ENCODE results near the gene RIGI. TPM values are rescaled to one million over a fixed set of nuclear protein-coding genes. Genes with fewer than 3 reads are reported as not detected.

Gene RIGI
- total RNA-seq, 3 donors from 2014 or later: 13.4 to 20.9 (median 14.2) TPM

DNA sequence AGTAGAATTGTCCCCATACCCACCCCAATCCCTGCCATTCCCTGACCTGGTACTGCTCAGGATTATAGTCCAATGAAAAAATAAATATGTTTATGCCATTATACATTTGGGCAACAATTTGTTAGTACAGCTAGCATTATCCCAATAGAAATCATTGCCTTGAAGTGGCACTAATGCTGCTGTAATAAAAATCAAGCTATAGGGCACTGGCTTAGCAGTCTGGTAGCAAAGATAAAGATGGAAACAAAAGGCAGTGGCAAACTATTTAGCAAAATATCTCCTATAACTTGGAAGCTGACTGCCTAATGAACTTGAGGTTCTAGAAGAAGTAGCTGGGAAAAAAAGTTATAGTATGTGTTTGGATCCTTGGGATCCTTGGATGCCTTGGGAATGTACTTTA lies 28.6 kb upstream of the RIGI start:
- no peaks in the 10 kb centered on the region for H3K36me3 ChIP-seq (ENCODE audit: low read depth)
- H3K4me1 ChIP-seq (ENCODE audit: low read depth): peaks cover 15% of the 10 kb centered on the region
- ATAC-seq: no peak
- DNase-seq: no peak
- TF ChIP-seq CTCF (IDR thresholded peaks at IDR 0.05): no peak
- no peak overlapping the region for H3K4me3 ChIP-seq
- intact Hi-C loops (cut with DNase I, micrococcal nuclease): no loop called here
- no peaks in the 10 kb centered on the region for H3K9me3 ChIP-seq

GRCh38 chr9:32554107-32554506 lies 28.1 kb upstream of the RIGI start:
- ATAC-seq (no peak), DNase-seq (no peak)
- Histone ChIP-seq H3K9me3 (no peaks in the 10 kb centered on the region), H3K4me1 (ENCODE audit: low read depth) (peaks cover 15% of the 10 kb centered on the region), H3K4me3 (no peak overlapping the region), H3K36me3 (ENCODE audit: low read depth) (no peaks in the 10 kb centered on the region)
- TF ChIP-seq CTCF (IDR thresholded peaks at IDR 0.05): no peak
- intact Hi-C loops (cut with DNase I, micrococcal nuclease): no loop called here

- H3K9me3 ChIP-seq: no peaks in the 10 kb centered on the region
- ATAC-seq: peak; percentile 92
- H3K36me3 ChIP-seq (ENCODE audit: low read depth): no peaks in the 10 kb centered on the region
- peaks cover 15% of the 10 kb centered on the region for H3K4me1 ChIP-seq (ENCODE audit: low read depth)
- no peak for TF ChIP-seq CTCF (IDR thresholded peaks at IDR 0.05)
- intact Hi-C loops (cut with DNase I, micrococcal nuclease): no loop called here
- peak within 1 kb of the TSS; percentile 67 for H3K4me3 ChIP-seq
- DNase-seq: peak; percentile 92 to 95 (median 94)
Measured at GRCh38 chr9:32552172-32552872, 26.3 kb upstream of the RIGI start, which contains the start of the genes SMIM27 and TOPORS. Gene SMIM27 (plus strand): TSS chr9:32552327. CDS start chr9:32552435, 108 bp downstream. Gene TOPORS (minus strand): TSS chr9:32552586. CDS start chr9:32552436, 150 bp downstream.

GRCh38 chr9:32551276-32552051 lies 25.5 kb upstream of the RIGI start:
- ATAC-seq: peak; percentile 34
- Histone ChIP-seq H3K4me1 (ENCODE audit: low read depth) (peaks cover 15% of the 10 kb centered on the region), H3K36me3 (ENCODE audit: low read depth) (no peaks in the 10 kb centered on the region), H3K4me3 (peak overlapping the region; percentile 67), H3K9me3 (no peaks in the 10 kb centered on the region)
- DNase-seq: peak in 2 of 3 donors; percentile 52 to 56
- intact Hi-C loops (cut with DNase I, micrococcal nuclease): no loop called here
- TF ChIP-seq CTCF (IDR thresholded peaks at IDR 0.05): no peak

DNA sequence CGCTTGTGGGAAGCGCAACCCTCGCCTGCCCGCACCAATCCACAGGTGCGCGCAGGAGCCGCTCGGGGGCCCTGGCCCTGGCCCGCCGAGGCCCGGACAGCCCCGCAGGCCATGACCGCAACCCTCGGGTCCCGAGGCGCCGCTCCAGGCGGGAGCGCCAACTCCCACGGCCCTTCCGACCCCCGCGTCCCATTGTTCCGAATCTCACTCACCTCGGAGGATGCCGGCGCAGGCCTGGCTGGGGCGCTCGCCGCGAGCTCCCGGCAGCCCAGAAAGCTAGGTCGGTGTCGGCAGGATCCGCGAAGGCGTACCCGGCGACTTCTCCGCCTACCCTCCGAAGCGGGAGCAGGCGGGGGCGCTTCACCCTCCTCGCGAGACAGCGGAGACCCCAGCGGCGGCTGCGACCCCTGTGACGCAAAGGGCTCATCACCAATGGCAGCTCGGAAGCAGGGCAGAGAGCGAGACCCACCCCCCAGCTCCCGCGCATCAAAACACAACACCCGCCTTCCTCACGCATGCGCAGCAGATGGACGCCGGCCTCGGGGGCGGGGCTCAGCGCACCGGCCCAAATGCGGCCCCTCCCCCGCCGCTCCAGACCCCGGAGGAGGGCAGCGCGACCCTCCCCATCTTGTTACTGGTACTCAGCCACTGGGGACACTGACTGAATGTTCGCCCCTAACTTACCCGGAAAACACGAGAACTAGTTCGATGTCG lies 24.7 kb upstream of the RIGI start:
- peaks cover 15% of the 10 kb centered on the region for H3K4me1 ChIP-seq (ENCODE audit: low read depth)

More for the DNA sequence above, 24.7 kb upstream of the RIGI start:
- DNase-seq: peak; percentile 93 to 95 (median 94)
- Histone ChIP-seq H3K9me3 (no peaks in the 10 kb centered on the region), H3K4me3 (peak overlapping the region; percentile 67), H3K36me3 (ENCODE audit: low read depth) (no peaks in the 10 kb centered on the region)
- TF ChIP-seq CTCF (IDR thresholded peaks at IDR 0.05): no peak
- intact Hi-C loops (cut with DNase I, micrococcal nuclease): no loop called here
- ATAC-seq: peak; percentile 85
